Measurements from ENCODE around the gene SLC27A6.
"Not testable (repeated sequence)": the region's sequence is repeated elsewhere in the genome, so short reads cannot be mapped to it uniquely, and the experiment has no call there.

The SLC27A6 gene

GRCh38 chr5:129022599-129022998 is 57.3 kb downstream of the SLC27A6 start:
- no peaks in the 10 kb centered on the region for H3K9me3 Mint-ChIP-seq
- no peaks in the 10 kb centered on the region for H3K36me3 Mint-ChIP-seq
- H3K4me1 Mint-ChIP-seq, result no peaks in the 10 kb centered on the region
- H3K27me3 Mint-ChIP-seq, result peaks cover 3% of the 10 kb centered on the region
- H3K27ac Mint-ChIP-seq, result no peak overlapping the region
- no peak for ATAC-seq (ENCODE audit: low read depth)
- no peak overlapping the region for H3K4me3 Mint-ChIP-seq
- no peak for DNase-seq (ENCODE audit: low spot score in 2 of 2)

GRCh38 chr5:129027260-129027659 is 62.0 kb downstream of the SLC27A6 start:
- H3K36me3 Mint-ChIP-seq, result no peaks in the 10 kb centered on the region
- ATAC-seq (ENCODE audit: low read depth) (no peak), DNase-seq (ENCODE audit: low spot score in 2 of 2) (no peak)
- H3K27ac Mint-ChIP-seq, result no peak overlapping the region
- no peaks in the 10 kb centered on the region for H3K4me1 Mint-ChIP-seq
- no peak overlapping the region for H3K4me3 Mint-ChIP-seq
- peaks cover 3% of the 10 kb centered on the region for H3K27me3 Mint-ChIP-seq
- H3K9me3 Mint-ChIP-seq, result no peaks in the 10 kb centered on the region

- Mint-ChIP-seq H3K36me3 (no peaks in the 10 kb centered on the region), H3K27ac (no peak overlapping the region), H3K4me1 (no peaks in the 10 kb centered on the region), H3K27me3 (no peaks in the 10 kb centered on the region), H3K4me3 (no peak overlapping the region), H3K9me3 (no peaks in the 10 kb centered on the region)
- DNase-seq (ENCODE audit: low spot score in 2 of 2) (no peak), ATAC-seq (ENCODE audit: low read depth) (no peak)
Measured at GRCh38 chr5:129031886-129032683, 66.8 kb downstream of the SLC27A6 start.

- not testable (repeated sequence) for H3K4me3 Mint-ChIP-seq, H3K36me3 Mint-ChIP-seq, H3K27ac Mint-ChIP-seq
Measured at GRCh38 chr5:129036257-129036656, 71.0 kb downstream of the SLC27A6 start.

GRCh38 chr5:129041196-129041881 is 76.1 kb downstream of the SLC27A6 start:
- H3K4me1 Mint-ChIP-seq, result no peaks in the 10 kb centered on the region
- DNase-seq (ENCODE audit: low spot score in 2 of 2) (no peak), ATAC-seq (ENCODE audit: low read depth) (no peak)
- peaks cover 9% of the 10 kb centered on the region for H3K9me3 Mint-ChIP-seq
- no peak overlapping the region for H3K4me3 Mint-ChIP-seq
- H3K27ac Mint-ChIP-seq, result no peak overlapping the region
- H3K36me3 Mint-ChIP-seq, result no peaks in the 10 kb centered on the region
- H3K27me3 Mint-ChIP-seq, result no peaks in the 10 kb centered on the region

More at GRCh38 chr5:129036257-129036656, 71.0 kb downstream of the SLC27A6 start:
- H3K27me3 Mint-ChIP-seq; H3K9me3 Mint-ChIP-seq; H3K4me1 Mint-ChIP-seq; DNase-seq (ENCODE audit: low spot score in 2 of 2); ATAC-seq (ENCODE audit: low read depth): not testable (repeated sequence)

- ATAC-seq (ENCODE audit: low read depth), result no peak
- no peak overlapping the region for H3K27ac Mint-ChIP-seq
- no peaks in the 10 kb centered on the region for H3K27me3 Mint-ChIP-seq
- H3K4me1 Mint-ChIP-seq, result no peaks in the 10 kb centered on the region
- H3K9me3 Mint-ChIP-seq, result peaks cover 9% of the 10 kb centered on the region
- no peak for DNase-seq (ENCODE audit: low spot score in 2 of 2)
- H3K36me3 Mint-ChIP-seq, result no peaks in the 10 kb centered on the region
- no peak overlapping the region for H3K4me3 Mint-ChIP-seq
Measured at GRCh38 chr5:129042306-129042705, 77.0 kb downstream of the SLC27A6 start.

- Mint-ChIP-seq H3K9me3 (peaks cover 9% of the 10 kb centered on the region), H3K4me1 (no peaks in the 10 kb centered on the region), H3K27ac (no peak overlapping the region), H3K36me3 (no peaks in the 10 kb centered on the region), H3K27me3 (no peaks in the 10 kb centered on the region), H3K4me3 (no peak overlapping the region)
- no peak for ATAC-seq (ENCODE audit: low read depth)
- no peak for DNase-seq (ENCODE audit: low spot score in 2 of 2)
Measured at GRCh38 chr5:129043894-129044293, 78.6 kb downstream of the SLC27A6 start.

- ATAC-seq (ENCODE audit: low read depth) (no peak), DNase-seq (ENCODE audit: low spot score in 2 of 2) (no peak)
- Mint-ChIP-seq H3K4me3 (no peak overlapping the region), H3K27ac (no peak overlapping the region), H3K4me1 (no peaks in the 10 kb centered on the region), H3K9me3 (peaks cover 9% of the 10 kb centered on the region), H3K36me3 (no peaks in the 10 kb centered on the region), H3K27me3 (peaks cover under 1% of the 10 kb centered on the region)
Measured at GRCh38 chr5:129046151-129046550, 80.9 kb downstream of the SLC27A6 start.

- ATAC-seq (ENCODE audit: low read depth) (no peak), DNase-seq (ENCODE audit: low spot score in 2 of 2) (no peak)
- Mint-ChIP-seq H3K27ac (no peak overlapping the region), H3K27me3 (peaks cover 2% of the 10 kb centered on the region), H3K4me3 (no peak overlapping the region), H3K9me3 (peaks cover 7% of the 10 kb centered on the region), H3K36me3 (no peaks in the 10 kb centered on the region), H3K4me1 (no peaks in the 10 kb centered on the region)
Measured at GRCh38 chr5:129048509-129048908, 83.2 kb downstream of the SLC27A6 start.

- DNase-seq (ENCODE audit: low spot score in 2 of 2), result no peak
- no peak overlapping the region for H3K27ac Mint-ChIP-seq
- H3K27me3 Mint-ChIP-seq, result peaks cover 2% of the 10 kb centered on the region
- no peaks in the 10 kb centered on the region for H3K36me3 Mint-ChIP-seq
- H3K9me3 Mint-ChIP-seq, result peaks cover 6% of the 10 kb centered on the region
- no peak for ATAC-seq (ENCODE audit: low read depth)
- no peaks in the 10 kb centered on the region for H3K4me1 Mint-ChIP-seq
- H3K4me3 Mint-ChIP-seq, result no peak overlapping the region
Measured at GRCh38 chr5:129049126-129049799, 84.0 kb downstream of the SLC27A6 start.

GRCh38 chr5:129051283-129051682 is 86.0 kb downstream of the SLC27A6 start:
- Mint-ChIP-seq H3K4me3 (no peak overlapping the region), H3K9me3 (no peaks in the 10 kb centered on the region), H3K4me1 (no peaks in the 10 kb centered on the region), H3K27me3 (peaks cover 2% of the 10 kb centered on the region), H3K27ac (no peak overlapping the region), H3K36me3 (no peaks in the 10 kb centered on the region)
- DNase-seq (ENCODE audit: low spot score in 2 of 2), result no peak
- no peak for ATAC-seq (ENCODE audit: low read depth)

- Mint-ChIP-seq H3K27me3 (peaks cover 2% of the 10 kb centered on the region), H3K4me1 (no peaks in the 10 kb centered on the region), H3K27ac (no peak overlapping the region), H3K9me3 (peaks cover 6% of the 10 kb centered on the region), H3K36me3 (no peaks in the 10 kb centered on the region), H3K4me3 (no peak overlapping the region)
- ATAC-seq (ENCODE audit: low read depth) (no peak), DNase-seq (ENCODE audit: low spot score in 2 of 2) (no peak)
Measured at GRCh38 chr5:129053438-129053837, 88.2 kb downstream of the SLC27A6 start.

GRCh38 chr5:129057329-129057728 is 92.0 kb downstream of the SLC27A6 start:
- Mint-ChIP-seq H3K9me3 (peaks cover 6% of the 10 kb centered on the region), H3K36me3 (no peaks in the 10 kb centered on the region), H3K27me3 (peaks cover 1% of the 10 kb centered on the region), H3K4me1 (no peaks in the 10 kb centered on the region), H3K27ac (no peak overlapping the region), H3K4me3 (no peak overlapping the region)
- ATAC-seq (ENCODE audit: low read depth) (no peak), DNase-seq (ENCODE audit: low spot score in 2 of 2) (no peak)

GRCh38 chr5:129061849-129062248 is 96.6 kb downstream of the SLC27A6 start:
- DNase-seq (ENCODE audit: low spot score in 2 of 2) (no peak), ATAC-seq (ENCODE audit: low read depth) (no peak)
- Mint-ChIP-seq H3K4me3 (no peak overlapping the region), H3K27ac (no peak overlapping the region), H3K4me1 (no peaks in the 10 kb centered on the region), H3K27me3 (peaks cover 1% of the 10 kb centered on the region), H3K36me3 (no peaks in the 10 kb centered on the region), H3K9me3 (peaks cover 5% of the 10 kb centered on the region)

Data from memory B cell (primary cell).